GM12878 (cell line): ENCODE measurements around the gene TROAP. TPM values are rescaled to one million over a fixed set of nuclear protein-coding genes. Genes with fewer than 3 reads are reported as not detected.

Experiments used
- ATAC-seq: fragments of 200-7000 bp; cut with Tn5 transposase; 3 replicates; pipeline ENCODE4 v1.9.1; 2020; ENCODE audit warnings: mild to moderate bottlenecking, moderate library complexity
- BruUV-seq: library from RNA; stranded (reverse); fragments of 400-500 nt; replicated peaks from 2 replicates; lab custom pipeline; 2021; lab: Mats Ljungman, UMichigan
- CTCF ChIA-PET: fragments of 300-600 bp; sonication (Branson Sonifier 250); formaldehyde crosslinking; extraction: SDS; loops from one replicate; lab custom pipeline; 2021; ENCODE audit warnings: inconsistent platforms; lab: Yijun Ruan, JAX
- POLR2A ChIA-PET: fragments of 350-600 bp; formaldehyde crosslinking; extraction: SDS; loops from one replicate; lab custom pipeline; 2021; ENCODE audit warnings: inconsistent platforms; lab: Charles Lee
- RAD21 ChIA-PET: fragments of 300-600 bp; sonication (Branson Sonifier 250); formaldehyde crosslinking; loops from one replicate; lab custom pipeline; 2023; ENCODE audit warnings: antibody characterized with exemption; ENCODE audit not compliant: unreplicated experiment; lab: Charles Lee
- SMC1A ChIA-PET: fragments of 300-600 bp; sonication (Branson Sonifier 250); formaldehyde crosslinking; loops from one replicate; lab custom pipeline; 2023; ENCODE audit not compliant: unreplicated experiment, uncharacterized antibody; lab: Charles Lee
- DNase-seq: peaks from one replicate; pipeline ENCODE4 v3.0.0-alpha.2; 2011; ENCODE audit warnings: low read depth, low spot score
- FAIRE-seq: peaks from 3 replicates; lab custom pipeline; 2011; peaks lifted over from hg19 to GRCh38; lab: Jason Lieb, UNC
- H2AFZ ChIP-seq: 2 replicates; pipeline ENCODE4 v1.6.0; 2011; ENCODE audit warnings: low read depth, low read length, control low read depth; ENCODE audit not compliant: control insufficient read depth
- H3K27ac ChIP-seq: 2 replicates; pipeline ENCODE4 v1.5.1; 2011; ENCODE audit warnings: control low read depth; ENCODE audit not compliant: control insufficient read depth, insufficient read depth
- H3K27me3 ChIP-seq, 2 experiments: replicated peaks in 1 of 2; 2 replicates each; pipeline versions ENCODE4 v1.6.0 to v1.6.1; 2011; ENCODE audit warnings: low read length in 1 of 2; ENCODE audit not compliant: control insufficient read depth in 2 of 2, insufficient read depth in 2 of 2
- H3K36me3 ChIP-seq, 2 experiments: 2 replicates each; pipeline ENCODE4 v1.5.1; 2011; ENCODE audit warnings: low read length in 1 of 2; ENCODE audit not compliant: control insufficient read depth in 2 of 2, insufficient read depth in 2 of 2
- H3K4me1 ChIP-seq: 2 replicates; pipeline ENCODE4 v1.6.1; 2011; ENCODE audit warnings: mild to moderate bottlenecking, low read length, moderate library complexity, mixed read lengths; ENCODE audit not compliant: control insufficient read depth, insufficient read depth
- H3K4me2 ChIP-seq: 2 replicates; pipeline ENCODE4 v1.6.0; 2011; ENCODE audit warnings: control low read depth; ENCODE audit not compliant: control insufficient read depth, insufficient read depth
- H3K4me3 ChIP-seq: fragments of 200-600 bp; sonication (generic); 2 replicates; pipeline ENCODE4 v1.5.1; 2016
- H3K79me2 ChIP-seq: 2 replicates; pipeline ENCODE4 v1.6.0; 2011; ENCODE audit warnings: low read length; ENCODE audit not compliant: control insufficient read depth, insufficient read depth
- H3K9ac ChIP-seq: 2 replicates; pipeline ENCODE4 v1.8.0; 2011; ENCODE audit warnings: low read length, control low read depth, mixed read lengths; ENCODE audit not compliant: control insufficient read depth, insufficient read depth
- H3K9me3 ChIP-seq: replicated peaks from 3 replicates; pipeline ENCODE4 v1.5.1; 2011; ENCODE audit warnings: mild to moderate bottlenecking, low read length; ENCODE audit not compliant: control insufficient read depth, insufficient read depth
- H4K20me1 ChIP-seq: 2 replicates; pipeline ENCODE4 v1.6.0; 2011; ENCODE audit not compliant: control insufficient read depth, insufficient read depth
- CBFB ChIP-seq: IDR thresholded peaks from 2 replicates; pipeline ENCODE4 v1.6.1; 2016; ENCODE audit warnings: antibody characterized with exemption, low read depth
- DPF2 ChIP-seq: fragments of 450-650 bp; IDR thresholded peaks from 2 replicates; pipeline ENCODE4 v1.6.1; 2017; ENCODE audit warnings: mild to moderate bottlenecking
- EGR1 ChIP-seq, 2 experiments: IDR thresholded peaks; 1 replicate in 1 of 2; 2 replicates in 1 of 2; pipeline ENCODE4 v1.6.1; 2011 to 2012; ENCODE audit warnings: low read depth in 2 of 2, low read length in 2 of 2, borderline replicate concordance in 1 of 2, mild to moderate bottlenecking in 1 of 2, moderate library complexity in 1 of 2
- ELK1 ChIP-seq: IDR thresholded peaks from 2 replicates; pipeline ENCODE4 v1.6.1; 2012; ENCODE audit warnings: low read depth, low read length, improper control_type of control experiment
- FOXM1 ChIP-seq: IDR thresholded peaks from 2 replicates; pipeline ENCODE4 v1.6.1; 2012; ENCODE audit warnings: low read depth, mild to moderate bottlenecking, inconsistent platforms, low read length, moderate library complexity
- HDGF ChIP-seq: fragments of 450-650 bp; IDR thresholded peaks from 2 replicates; pipeline ENCODE4 v1.6.1; 2016; ENCODE audit warnings: antibody characterized with exemption
- JUNB ChIP-seq: IDR thresholded peaks from 2 replicates; pipeline ENCODE4 v1.6.1; 2016; ENCODE audit warnings: antibody characterized with exemption, mild to moderate bottlenecking
- KAT2A ChIP-seq: conservative IDR thresholded peaks from 2 replicates; pipeline ENCODE4 v1.6.1; 2011; ENCODE audit warnings: low read depth, low read length; ENCODE audit not compliant: control insufficient read depth
- KLF5 ChIP-seq: fragments of 450-650 bp; IDR thresholded peaks from 2 replicates; pipeline ENCODE4 v1.6.1; 2014; ENCODE audit warnings: mild to moderate bottlenecking; ENCODE audit not compliant: partially characterized antibody
- NR2F1 ChIP-seq: fragments of 450-650 bp; conservative IDR thresholded peaks from 2 replicates; pipeline ENCODE4 v1.6.1; 2017; ENCODE audit warnings: mild to moderate bottlenecking
- SREBF1 ChIP-seq: IDR thresholded peaks from 2 replicates; pipeline ENCODE4 v1.6.1; 2012; ENCODE audit warnings: mild to moderate bottlenecking, low read length
- ZNF274 ChIP-seq: IDR thresholded peaks from one replicate; pipeline ENCODE4 v1.8.0; 2011; ENCODE audit not compliant: insufficient read length, insufficient read depth
- WGBS: methylation state at CpG from one replicate; pipeline ENCODE4 v1.1.6; 2016; ENCODE audit warnings: low lambda C conversion rate; ENCODE audit not compliant: insufficient replicate concordance, insufficient coverage; ENCODE audit errors: missing lambda C conversion rate; 5-methylcytosine and 5-hydroxymethylcytosine counted together
- in situ Hi-C: fragments of 300-500 bp; cut with MboI; formaldehyde crosslinking; loops from 9 replicates; pipeline ENCODE4 v1.14.3; 2018; ENCODE audit warnings: mixed read lengths
- intact Hi-C: fragments of 100-400 bp; cut with micrococcal nuclease; formaldehyde crosslinking; loops from one replicate; pipeline ENCODE4 v1.14.2; 2022; ENCODE audit not compliant: unreplicated experiment
- polyA plus RNA-seq, 11 experiments: library from polyadenylated mRNA; depleted of rRNA in 4 of 11; unstranded in 6 of 11; stranded (reverse) in 5 of 11; fragments of >200 nt; fragmentation: Nextera tagmentation in 4 of 11; fragmentation: Illumina TruSeq in 1 of 11; extraction: Ambion mirVana in 4 of 11; extraction: Trizol in 1 of 11; gene quantifications; 1 replicate in 1 of 11; 2 replicates in 10 of 11; pipeline versions ENCODE4 v1.2.1 to v1.2.3, GENCODE V29; 2011 to 2016; ENCODE audit warnings: inconsistent platforms in 2 of 11, missing spikeins in 2 of 11, low read depth in 1 of 11
- total RNA-seq, 4 experiments: library from RNA; depleted of rRNA in 3 of 4; stranded (reverse); fragments of >200 nt in 3 of 4; fragmentation: Illumina TruSeq in 1 of 4; extraction: Trizol in 1 of 4; gene quantifications; 2 replicates each; pipeline versions ENCODE4 v1.2.1 to v1.2.3, GENCODE V29; 2013 to 2021
- TF ChIP-seq, protein P1 (sequence below): fragments of 450-650 bp; IDR thresholded peaks from 2 replicates; pipeline ENCODE4 v1.6.1; 2016; ENCODE audit warnings: mild to moderate bottlenecking, moderate library complexity, borderline replicate concordance
- TF ChIP-seq, protein P2 (sequence below): fragments of 450-650 bp; IDR thresholded peaks from 2 replicates; pipeline ENCODE4 v1.6.1; 2017; ENCODE audit warnings: mild to moderate bottlenecking
- TF ChIP-seq, protein P3 (sequence below), 3 experiments: IDR thresholded peaks in 2 of 3; conservative IDR thresholded peaks in 1 of 3; 2 replicates each; pipeline ENCODE4 v1.5.1; 2011; ENCODE audit warnings: low read depth in 3 of 3, low read length in 3 of 3, mild to moderate bottlenecking in 3 of 3, control low read depth in 2 of 3, moderate library complexity in 2 of 3, inconsistent platforms in 1 of 3, mixed read lengths in 1 of 3; ENCODE audit not compliant: control insufficient read depth in 2 of 3, insufficient read depth in 1 of 3; ENCODE audit errors: extremely low read depth in 1 of 3

TROAP gene
- total and polyA plus RNA-seq, 10 of the 15 experiments (the other 5 are each of a cell fraction or from before 2014, with no cell fraction given) = 26.8 to 93.7 (median 52.6) TPM

DNA sequence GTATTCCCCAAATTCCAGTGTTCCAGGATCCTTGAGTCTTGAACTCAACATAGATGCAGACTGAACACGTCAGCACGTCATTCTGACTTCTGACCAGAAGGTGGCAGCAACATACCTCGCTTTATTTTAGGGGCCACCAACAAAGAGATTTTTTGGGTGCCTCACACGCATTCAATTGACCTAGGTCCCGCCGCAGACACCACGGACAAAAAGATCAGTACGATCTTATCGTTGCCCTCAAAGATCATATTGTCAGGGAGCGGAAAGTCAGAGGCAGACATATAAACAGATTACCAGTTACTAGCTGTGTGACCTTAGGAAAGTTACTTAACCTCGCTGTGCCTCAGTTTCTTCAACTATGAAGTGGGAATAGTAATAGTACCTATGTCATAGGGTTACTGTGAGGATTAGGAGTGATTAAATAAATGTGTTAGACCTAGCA lies 34.6 kb upstream of the TROAP start:
- ATAC-seq (peak; percentile 80), FAIRE-seq (peak; percentile 94), DNase-seq (peak; percentile 19)
- Histone ChIP-seq H3K36me3 (no peaks in the 10 kb centered on the region), H2AFZ (no peak overlapping the region), H3K4me2 (no peak overlapping the region), H3K27ac (no peak overlapping the region), H3K4me1 (no peaks in the 10 kb centered on the region), H3K4me3 (no peak overlapping the region), H3K27me3 (peaks cover 0 to 2% of the 10 kb centered on the region in 2 experiments; a peak in 2 of 4 replicates), H3K79me2 (no peaks in the 10 kb centered on the region), H4K20me1 (no peaks in the 10 kb centered on the region), H3K9me3 (no peaks in the 10 kb centered on the region), H3K9ac (no peak overlapping the region)
- no TSS peak for BruUV-seq
- ChIA-PET POLR2A (interaction anchor here (0.9 kb wide), 1 partner anchor 23 kb away, joined by 3 read pairs; no protein-coding TSS in a partner anchor), RAD21 (interaction anchor here (0.6 to 4.4 kb wide), 12 partner anchors 9 to 292 kb away, joined by 3 to 54 read pairs (median 6); partner anchors contain the start of gene DNAJC22), SMC1A (interaction anchor here (0.9 to 4.6 kb wide), 17 partner anchors 9 to 292 kb away, joined by 3 to 46 read pairs (median 6); partner anchors contain the start of genes DNAJC22 and TROAP), CTCF (interaction anchor here (0.7 to 16.2 kb wide), 38 partner anchors 9 to 315 kb away, joined by 3 to 231 read pairs (median 5); partner anchors contain the start of genes C1QL4, DNAJC22 and TROAP)
- intact Hi-C loops (loop anchor here (1.0 kb wide), 3 partner anchors 54 to 226 kb away; no protein-coding TSS in a partner anchor), in situ Hi-C loops (loop anchor here (5.0 kb wide), 1 partner anchor 49 kb away; the partner anchor contains the start of gene C1QL4)
- 9% methylated on average over 11 of the region's 11 CpGs for WGBS
- TF ChIP-seq EGR1 (IDR thresholded peaks at IDR 0.05; ENCODE audit: borderline replicate concordance in 1 of 2, low read depth in 2 of 2, low read length in 2 of 2) (no peak), ZNF274 (no peak), ELK1 (no peak), KLF5 (no peak), CBFB (no peak), KAT2A (no peak), DPF2 (no peak), FOXM1 (no peak), NR2F1 (no peak), SREBF1 (no peak), JUNB (peak; percentile 30; the same call in 1 of the 2 replicates), HDGF (no peak)
- TF ChIP-seq, protein P1, sequence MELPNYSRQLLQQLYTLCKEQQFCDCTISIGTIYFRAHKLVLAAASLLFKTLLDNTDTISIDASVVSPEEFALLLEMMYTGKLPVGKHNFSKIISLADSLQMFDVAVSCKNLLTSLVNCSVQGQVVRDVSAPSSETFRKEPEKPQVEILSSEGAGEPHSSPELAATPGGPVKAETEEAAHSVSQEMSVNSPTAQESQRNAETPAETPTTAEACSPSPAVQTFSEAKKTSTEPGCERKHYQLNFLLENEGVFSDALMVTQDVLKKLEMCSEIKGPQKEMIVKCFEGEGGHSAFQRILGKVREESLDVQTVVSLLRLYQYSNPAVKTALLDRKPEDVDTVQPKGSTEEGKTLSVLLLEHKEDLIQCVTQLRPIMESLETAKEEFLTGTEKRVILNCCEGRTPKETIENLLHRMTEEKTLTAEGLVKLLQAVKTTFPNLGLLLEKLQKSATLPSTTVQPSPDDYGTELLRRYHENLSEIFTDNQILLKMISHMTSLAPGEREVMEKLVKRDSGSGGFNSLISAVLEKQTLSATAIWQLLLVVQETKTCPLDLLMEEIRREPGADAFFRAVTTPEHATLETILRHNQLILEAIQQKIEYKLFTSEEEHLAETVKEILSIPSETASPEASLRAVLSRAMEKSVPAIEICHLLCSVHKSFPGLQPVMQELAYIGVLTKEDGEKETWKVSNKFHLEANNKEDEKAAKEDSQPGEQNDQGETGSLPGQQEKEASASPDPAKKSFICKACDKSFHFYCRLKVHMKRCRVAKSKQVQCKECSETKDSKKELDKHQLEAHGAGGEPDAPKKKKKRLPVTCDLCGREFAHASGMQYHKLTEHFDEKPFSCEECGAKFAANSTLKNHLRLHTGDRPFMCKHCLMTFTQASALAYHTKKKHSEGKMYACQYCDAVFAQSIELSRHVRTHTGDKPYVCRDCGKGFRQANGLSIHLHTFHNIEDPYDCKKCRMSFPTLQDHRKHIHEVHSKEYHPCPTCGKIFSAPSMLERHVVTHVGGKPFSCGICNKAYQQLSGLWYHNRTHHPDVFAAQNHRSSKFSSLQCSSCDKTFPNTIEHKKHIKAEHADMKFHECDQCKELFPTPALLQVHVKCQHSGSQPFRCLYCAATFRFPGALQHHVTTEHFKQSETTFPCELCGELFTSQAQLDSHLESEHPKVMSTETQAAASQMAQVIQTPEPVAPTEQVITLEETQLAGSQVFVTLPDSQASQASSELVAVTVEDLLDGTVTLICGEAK = no peak
- TF ChIP-seq, protein P2, sequence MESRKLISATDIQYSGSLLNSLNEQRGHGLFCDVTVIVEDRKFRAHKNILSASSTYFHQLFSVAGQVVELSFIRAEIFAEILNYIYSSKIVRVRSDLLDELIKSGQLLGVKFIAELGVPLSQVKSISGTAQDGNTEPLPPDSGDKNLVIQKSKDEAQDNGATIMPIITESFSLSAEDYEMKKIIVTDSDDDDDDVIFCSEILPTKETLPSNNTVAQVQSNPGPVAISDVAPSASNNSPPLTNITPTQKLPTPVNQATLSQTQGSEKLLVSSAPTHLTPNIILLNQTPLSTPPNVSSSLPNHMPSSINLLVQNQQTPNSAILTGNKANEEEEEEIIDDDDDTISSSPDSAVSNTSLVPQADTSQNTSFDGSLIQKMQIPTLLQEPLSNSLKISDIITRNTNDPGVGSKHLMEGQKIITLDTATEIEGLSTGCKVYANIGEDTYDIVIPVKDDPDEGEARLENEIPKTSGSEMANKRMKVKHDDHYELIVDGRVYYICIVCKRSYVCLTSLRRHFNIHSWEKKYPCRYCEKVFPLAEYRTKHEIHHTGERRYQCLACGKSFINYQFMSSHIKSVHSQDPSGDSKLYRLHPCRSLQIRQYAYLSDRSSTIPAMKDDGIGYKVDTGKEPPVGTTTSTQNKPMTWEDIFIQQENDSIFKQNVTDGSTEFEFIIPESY = no peak
- TF ChIP-seq, protein P3, sequence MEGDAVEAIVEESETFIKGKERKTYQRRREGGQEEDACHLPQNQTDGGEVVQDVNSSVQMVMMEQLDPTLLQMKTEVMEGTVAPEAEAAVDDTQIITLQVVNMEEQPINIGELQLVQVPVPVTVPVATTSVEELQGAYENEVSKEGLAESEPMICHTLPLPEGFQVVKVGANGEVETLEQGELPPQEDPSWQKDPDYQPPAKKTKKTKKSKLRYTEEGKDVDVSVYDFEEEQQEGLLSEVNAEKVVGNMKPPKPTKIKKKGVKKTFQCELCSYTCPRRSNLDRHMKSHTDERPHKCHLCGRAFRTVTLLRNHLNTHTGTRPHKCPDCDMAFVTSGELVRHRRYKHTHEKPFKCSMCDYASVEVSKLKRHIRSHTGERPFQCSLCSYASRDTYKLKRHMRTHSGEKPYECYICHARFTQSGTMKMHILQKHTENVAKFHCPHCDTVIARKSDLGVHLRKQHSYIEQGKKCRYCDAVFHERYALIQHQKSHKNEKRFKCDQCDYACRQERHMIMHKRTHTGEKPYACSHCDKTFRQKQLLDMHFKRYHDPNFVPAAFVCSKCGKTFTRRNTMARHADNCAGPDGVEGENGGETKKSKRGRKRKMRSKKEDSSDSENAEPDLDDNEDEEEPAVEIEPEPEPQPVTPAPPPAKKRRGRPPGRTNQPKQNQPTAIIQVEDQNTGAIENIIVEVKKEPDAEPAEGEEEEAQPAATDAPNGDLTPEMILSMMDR (IDR thresholded peaks at IDR 0.05 in 2 of 3, conservative IDR thresholded peaks at IDR 0.05 in 1 of 3; ENCODE audit: control insufficient read depth in 2 of 3, extremely low read depth in 1 of 3, insufficient read depth in 1 of 3, low read depth in 3 of 3, low read length in 3 of 3) = peak; percentile 69 to 86 (median 84)
